GM12878 (cell line): ENCODE results near the gene TMEM163.

Source experiments
- TF ChIP-seq, protein P1 (sequence below): IDR thresholded peaks from 2 replicates; pipeline ENCODE4 v1.6.1; 2011; ENCODE audit warnings: borderline replicate concordance, low read depth, mild to moderate bottlenecking, moderate library complexity, mixed read lengths, low read length; ENCODE audit not compliant: insufficient read depth; ENCODE audit errors: extremely low read length
- TF ChIP-seq, protein P2 (sequence below): fragments of 450-650 bp; IDR thresholded peaks from 2 replicates; pipeline ENCODE4 v1.6.1; 2016; ENCODE audit warnings: mild to moderate bottlenecking
- TF ChIP-seq, protein P3 (sequence below): IDR thresholded peaks from 2 replicates; pipeline ENCODE4 v1.6.1; 2012; ENCODE audit warnings: low read depth, low read length, improper control_type of control experiment

DNA sequence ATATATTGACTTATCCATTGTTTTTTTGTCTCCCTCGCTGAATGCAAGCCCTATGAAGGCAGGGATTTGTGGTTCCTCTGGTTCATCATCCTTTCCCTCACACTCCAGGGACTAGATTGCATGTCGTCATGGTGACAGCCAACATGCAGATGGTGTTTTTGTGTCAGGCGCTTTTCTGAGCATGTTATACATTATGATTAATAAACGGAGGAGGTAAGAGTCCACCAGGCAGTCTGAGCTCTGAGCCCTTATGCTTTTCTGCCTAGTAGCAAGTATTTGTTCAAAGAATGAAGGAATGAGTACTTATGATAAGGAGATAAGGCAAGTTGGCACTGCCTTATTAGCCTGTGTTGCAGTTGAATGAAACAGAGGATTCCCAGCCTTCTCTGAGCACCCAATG, 283.3 kb downstream of the TMEM163 start:
- TF ChIP-seq, protein P1, sequence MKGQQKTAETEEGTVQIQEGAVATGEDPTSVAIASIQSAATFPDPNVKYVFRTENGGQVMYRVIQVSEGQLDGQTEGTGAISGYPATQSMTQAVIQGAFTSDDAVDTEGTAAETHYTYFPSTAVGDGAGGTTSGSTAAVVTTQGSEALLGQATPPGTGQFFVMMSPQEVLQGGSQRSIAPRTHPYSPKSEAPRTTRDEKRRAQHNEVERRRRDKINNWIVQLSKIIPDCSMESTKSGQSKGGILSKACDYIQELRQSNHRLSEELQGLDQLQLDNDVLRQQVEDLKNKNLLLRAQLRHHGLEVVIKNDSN = no peak
- TF ChIP-seq, protein P2, sequence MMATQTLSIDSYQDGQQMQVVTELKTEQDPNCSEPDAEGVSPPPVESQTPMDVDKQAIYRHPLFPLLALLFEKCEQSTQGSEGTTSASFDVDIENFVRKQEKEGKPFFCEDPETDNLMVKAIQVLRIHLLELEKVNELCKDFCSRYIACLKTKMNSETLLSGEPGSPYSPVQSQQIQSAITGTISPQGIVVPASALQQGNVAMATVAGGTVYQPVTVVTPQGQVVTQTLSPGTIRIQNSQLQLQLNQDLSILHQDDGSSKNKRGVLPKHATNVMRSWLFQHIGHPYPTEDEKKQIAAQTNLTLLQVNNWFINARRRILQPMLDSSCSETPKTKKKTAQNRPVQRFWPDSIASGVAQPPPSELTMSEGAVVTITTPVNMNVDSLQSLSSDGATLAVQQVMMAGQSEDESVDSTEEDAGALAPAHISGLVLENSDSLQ = no peak
- TF ChIP-seq, protein P3, sequence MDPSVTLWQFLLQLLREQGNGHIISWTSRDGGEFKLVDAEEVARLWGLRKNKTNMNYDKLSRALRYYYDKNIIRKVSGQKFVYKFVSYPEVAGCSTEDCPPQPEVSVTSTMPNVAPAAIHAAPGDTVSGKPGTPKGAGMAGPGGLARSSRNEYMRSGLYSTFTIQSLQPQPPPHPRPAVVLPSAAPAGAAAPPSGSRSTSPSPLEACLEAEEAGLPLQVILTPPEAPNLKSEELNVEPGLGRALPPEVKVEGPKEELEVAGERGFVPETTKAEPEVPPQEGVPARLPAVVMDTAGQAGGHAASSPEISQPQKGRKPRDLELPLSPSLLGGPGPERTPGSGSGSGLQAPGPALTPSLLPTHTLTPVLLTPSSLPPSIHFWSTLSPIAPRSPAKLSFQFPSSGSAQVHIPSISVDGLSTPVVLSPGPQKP = no peak
